DND-41 (cell line): ENCODE data around the gene NDUFA12.

Experiments
- EZH2 ChIP-seq: IDR thresholded peaks from 3 replicates; pipeline ENCODE4 v1.6.1; 2012; ENCODE audit warnings: borderline replicate concordance, low read depth, mild to moderate bottlenecking, moderate library complexity, low read length, inconsistent platforms; ENCODE audit not compliant: severe bottlenecking
- TF ChIP-seq, protein P1 (sequence below): IDR thresholded peaks from 2 replicates; pipeline ENCODE4 v1.5.1; 2012; ENCODE audit warnings: borderline replicate concordance, low read length, moderate library complexity, mild to moderate bottlenecking; ENCODE audit not compliant: poor library complexity, severe bottlenecking; ENCODE audit errors: extremely low read depth

GRCh38 chr12:94938583-94938982 is 64.9 kb downstream of the NDUFA12 start:
- TF ChIP-seq EZH2: no peak
- TF ChIP-seq, protein P1, sequence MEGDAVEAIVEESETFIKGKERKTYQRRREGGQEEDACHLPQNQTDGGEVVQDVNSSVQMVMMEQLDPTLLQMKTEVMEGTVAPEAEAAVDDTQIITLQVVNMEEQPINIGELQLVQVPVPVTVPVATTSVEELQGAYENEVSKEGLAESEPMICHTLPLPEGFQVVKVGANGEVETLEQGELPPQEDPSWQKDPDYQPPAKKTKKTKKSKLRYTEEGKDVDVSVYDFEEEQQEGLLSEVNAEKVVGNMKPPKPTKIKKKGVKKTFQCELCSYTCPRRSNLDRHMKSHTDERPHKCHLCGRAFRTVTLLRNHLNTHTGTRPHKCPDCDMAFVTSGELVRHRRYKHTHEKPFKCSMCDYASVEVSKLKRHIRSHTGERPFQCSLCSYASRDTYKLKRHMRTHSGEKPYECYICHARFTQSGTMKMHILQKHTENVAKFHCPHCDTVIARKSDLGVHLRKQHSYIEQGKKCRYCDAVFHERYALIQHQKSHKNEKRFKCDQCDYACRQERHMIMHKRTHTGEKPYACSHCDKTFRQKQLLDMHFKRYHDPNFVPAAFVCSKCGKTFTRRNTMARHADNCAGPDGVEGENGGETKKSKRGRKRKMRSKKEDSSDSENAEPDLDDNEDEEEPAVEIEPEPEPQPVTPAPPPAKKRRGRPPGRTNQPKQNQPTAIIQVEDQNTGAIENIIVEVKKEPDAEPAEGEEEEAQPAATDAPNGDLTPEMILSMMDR: no peak
